Neuron (in vitro differentiated cells): ENCODE data around the gene RNLS.

Experiments
- H2AFZ ChIP-seq: one replicate; pipeline ENCODE4 v1.6.1; 2013; ENCODE audit warnings: low read depth, mild to moderate bottlenecking, inconsistent platforms, low read length, moderate library complexity
- H3K27me3 ChIP-seq: one replicate; pipeline ENCODE4 v1.6.1; 2013; ENCODE audit warnings: low read length; ENCODE audit not compliant: insufficient read depth
- H3K36me3 ChIP-seq: one replicate; pipeline ENCODE4 v1.6.1; 2013; ENCODE audit warnings: low read length; ENCODE audit not compliant: insufficient read depth
- H3K4me1 ChIP-seq: one replicate; pipeline ENCODE4 v1.6.1; 2013; ENCODE audit warnings: low read length; ENCODE audit not compliant: insufficient read depth
- H3K4me3 ChIP-seq: 2 replicates; pipeline ENCODE4 v1.5.1; 2013; ENCODE audit warnings: mild to moderate bottlenecking, low read length, moderate library complexity
- H3K9me3 ChIP-seq: one replicate; pipeline ENCODE4 v1.6.1; 2013; ENCODE audit warnings: low read length

The RNLS gene

GRCh38 chr10:88542522-88542921 is 40.6 kb downstream of the RNLS start:
- Histone ChIP-seq H3K9me3 (no peaks in the 10 kb centered on the region), H3K4me1 (no peaks in the 10 kb centered on the region), H2AFZ (no peak overlapping the region), H3K27me3 (no peaks in the 10 kb centered on the region), H3K36me3 (no peaks in the 10 kb centered on the region), H3K4me3 (no peak overlapping the region)

- Histone ChIP-seq H3K36me3 (no peaks in the 10 kb centered on the region), H3K9me3 (no peaks in the 10 kb centered on the region), H3K27me3 (no peaks in the 10 kb centered on the region), H2AFZ (no peak overlapping the region), H3K4me3 (no peak overlapping the region), H3K4me1 (no peaks in the 10 kb centered on the region)
Measured at GRCh38 chr10:88541116-88541626, 41.9 kb downstream of the RNLS start.

- H3K27me3 ChIP-seq = no peaks in the 10 kb centered on the region
- H3K4me1 ChIP-seq = no peaks in the 10 kb centered on the region
- no peak overlapping the region for H3K4me3 ChIP-seq
- H3K9me3 ChIP-seq = no peaks in the 10 kb centered on the region
- no peaks in the 10 kb centered on the region for H3K36me3 ChIP-seq
- no peak overlapping the region for H2AFZ ChIP-seq
Measured at GRCh38 chr10:88540351-88540750, 42.8 kb downstream of the RNLS start.

- no peaks in the 10 kb centered on the region for H3K27me3 ChIP-seq
- H2AFZ ChIP-seq = no peak overlapping the region
- no peaks in the 10 kb centered on the region for H3K4me1 ChIP-seq
- H3K36me3 ChIP-seq = no peaks in the 10 kb centered on the region
- no peaks in the 10 kb centered on the region for H3K9me3 ChIP-seq
- H3K4me3 ChIP-seq = no peak overlapping the region
Measured at GRCh38 chr10:88538048-88538447, 45.1 kb downstream of the RNLS start.

- no peaks in the 10 kb centered on the region for H3K36me3 ChIP-seq
- no peaks in the 10 kb centered on the region for H3K4me1 ChIP-seq
- no peak overlapping the region for H2AFZ ChIP-seq
- H3K9me3 ChIP-seq = no peaks in the 10 kb centered on the region
- H3K27me3 ChIP-seq = no peaks in the 10 kb centered on the region
- no peak overlapping the region for H3K4me3 ChIP-seq
Measured at GRCh38 chr10:88537322-88537721, 45.8 kb downstream of the RNLS start.

- H3K9me3 ChIP-seq = no peaks in the 10 kb centered on the region
- no peak overlapping the region for H3K4me3 ChIP-seq
- no peak overlapping the region for H2AFZ ChIP-seq
- no peaks in the 10 kb centered on the region for H3K4me1 ChIP-seq
- H3K36me3 ChIP-seq = no peaks in the 10 kb centered on the region
- H3K27me3 ChIP-seq = no peaks in the 10 kb centered on the region
Measured at GRCh38 chr10:88536437-88536836, 46.7 kb downstream of the RNLS start.

GRCh38 chr10:88534072-88534665 is 48.9 kb downstream of the RNLS start:
- Histone ChIP-seq H3K4me3 (no peak overlapping the region), H2AFZ (no peak overlapping the region), H3K9me3 (no peaks in the 10 kb centered on the region), H3K27me3 (no peaks in the 10 kb centered on the region), H3K36me3 (no peaks in the 10 kb centered on the region), H3K4me1 (no peaks in the 10 kb centered on the region)

GRCh38 chr10:88531392-88532052 is 51.6 kb downstream of the RNLS start:
- H2AFZ ChIP-seq = no peak overlapping the region
- H3K27me3 ChIP-seq = no peaks in the 10 kb centered on the region
- H3K9me3 ChIP-seq = no peaks in the 10 kb centered on the region
- no peaks in the 10 kb centered on the region for H3K4me1 ChIP-seq
- no peaks in the 10 kb centered on the region for H3K36me3 ChIP-seq
- H3K4me3 ChIP-seq = no peak overlapping the region

GRCh38 chr10:88530629-88531391 is 52.3 kb downstream of the RNLS start:
- no peaks in the 10 kb centered on the region for H3K9me3 ChIP-seq

GRCh38 chr10:88530093-88530492 is 53.0 kb downstream of the RNLS start:
- Histone ChIP-seq H3K36me3 (no peaks in the 10 kb centered on the region), H3K4me3 (no peak overlapping the region), H2AFZ (no peak overlapping the region), H3K4me1 (no peaks in the 10 kb centered on the region), H3K27me3 (no peaks in the 10 kb centered on the region), H3K9me3 (no peaks in the 10 kb centered on the region)

More at GRCh38 chr10:88530629-88531391, 52.3 kb downstream of the RNLS start:
- Histone ChIP-seq H3K4me1 (no peaks in the 10 kb centered on the region), H3K27me3 (no peaks in the 10 kb centered on the region), H3K36me3 (no peaks in the 10 kb centered on the region), H2AFZ (no peak overlapping the region), H3K4me3 (no peak overlapping the region)

GRCh38 chr10:88528806-88529570 is 54.1 kb downstream of the RNLS start:
- no peak overlapping the region for H2AFZ ChIP-seq
- no peaks in the 10 kb centered on the region for H3K36me3 ChIP-seq
- H3K9me3 ChIP-seq = no peaks in the 10 kb centered on the region
- no peaks in the 10 kb centered on the region for H3K27me3 ChIP-seq
- H3K4me3 ChIP-seq = no peak overlapping the region
- no peaks in the 10 kb centered on the region for H3K4me1 ChIP-seq

- H3K9me3 ChIP-seq = no peaks in the 10 kb centered on the region
Measured at GRCh38 chr10:88528201-88528600, 54.9 kb downstream of the RNLS start.

GRCh38 chr10:88527245-88527644 is 55.9 kb downstream of the RNLS start:
- H3K4me1 ChIP-seq = no peaks in the 10 kb centered on the region
- no peaks in the 10 kb centered on the region for H3K9me3 ChIP-seq
- H3K36me3 ChIP-seq = no peaks in the 10 kb centered on the region
- H2AFZ ChIP-seq = no peak overlapping the region
- no peak overlapping the region for H3K4me3 ChIP-seq
- H3K27me3 ChIP-seq = no peaks in the 10 kb centered on the region

More at GRCh38 chr10:88528201-88528600, 54.9 kb downstream of the RNLS start:
- H3K4me1 ChIP-seq = no peaks in the 10 kb centered on the region
- no peaks in the 10 kb centered on the region for H3K36me3 ChIP-seq
- H3K4me3 ChIP-seq = no peak overlapping the region
- no peak overlapping the region for H2AFZ ChIP-seq
- no peaks in the 10 kb centered on the region for H3K27me3 ChIP-seq
